GM12874 (cell line): ENCODE measurements around the gene CACHD1.

Experiments used
- CTCF ChIP-seq: IDR thresholded peaks from 2 replicates; pipeline ENCODE4 v1.5.1; 2011; ENCODE audit warnings: low read depth, mild to moderate bottlenecking, control low read depth, low read length, moderate library complexity; ENCODE audit not compliant: insufficient read depth

The CACHD1 gene

GRCh38 chr1:64516803-64517568 is 47.1 kb downstream of the CACHD1 start:
- no peak for TF ChIP-seq CTCF

GRCh38 chr1:64517640-64518039 is 47.7 kb downstream of the CACHD1 start:
- TF ChIP-seq CTCF: no peak

- TF ChIP-seq CTCF: no peak
These were observed 49.0 kb downstream of the CACHD1 start for GRCh38 chr1:64518692-64519481.

- TF ChIP-seq CTCF: no peak
These were observed 50.0 kb downstream of the CACHD1 start for GRCh38 chr1:64519901-64520300.

GRCh38 chr1:64522740-64523139 is 52.8 kb downstream of the CACHD1 start:
- no peak for TF ChIP-seq CTCF

- no peak for TF ChIP-seq CTCF
These were observed 53.7 kb downstream of the CACHD1 start for GRCh38 chr1:64523413-64524337.

GRCh38 chr1:64524614-64525013 is 54.7 kb downstream of the CACHD1 start:
- no peak for TF ChIP-seq CTCF
